Measurements from ENCODE around the gene WNK2.

The WNK2 gene

DNA sequence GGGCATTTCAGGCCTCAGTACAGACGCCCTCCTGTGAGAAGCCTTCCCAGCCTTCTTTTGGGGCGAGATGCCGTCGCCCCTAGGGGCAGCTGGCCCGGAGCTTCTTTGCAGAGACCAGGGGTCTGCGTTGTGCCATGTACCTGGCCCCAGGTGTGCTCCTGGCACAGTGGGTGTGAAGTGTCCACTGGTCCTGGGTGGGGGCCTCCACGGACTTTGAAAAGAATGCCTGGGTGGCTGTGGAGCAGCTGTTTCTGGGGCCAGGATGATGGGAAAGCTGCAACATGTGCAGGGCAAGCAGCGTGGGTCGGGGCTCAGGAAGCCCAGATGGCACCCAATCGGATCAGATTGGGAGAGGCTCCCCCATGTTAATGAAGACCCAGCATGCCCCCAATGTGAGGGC is 47.8 kb downstream of the WNK2 start:
- H3K27ac Mint-ChIP-seq: no peak overlapping the region
- peaks cover 3% of the 10 kb centered on the region for H3K4me1 Mint-ChIP-seq
- H3K27me3 Mint-ChIP-seq: peaks cover 9% of the 10 kb centered on the region
- ATAC-seq (ENCODE audit: low read depth) (no peak), DNase-seq (ENCODE audit: low spot score in 2 of 2) (no peak)
- H3K36me3 Mint-ChIP-seq: no peaks in the 10 kb centered on the region
- no peak overlapping the region for H3K4me3 Mint-ChIP-seq
- no peaks in the 10 kb centered on the region for H3K9me3 Mint-ChIP-seq

DNA sequence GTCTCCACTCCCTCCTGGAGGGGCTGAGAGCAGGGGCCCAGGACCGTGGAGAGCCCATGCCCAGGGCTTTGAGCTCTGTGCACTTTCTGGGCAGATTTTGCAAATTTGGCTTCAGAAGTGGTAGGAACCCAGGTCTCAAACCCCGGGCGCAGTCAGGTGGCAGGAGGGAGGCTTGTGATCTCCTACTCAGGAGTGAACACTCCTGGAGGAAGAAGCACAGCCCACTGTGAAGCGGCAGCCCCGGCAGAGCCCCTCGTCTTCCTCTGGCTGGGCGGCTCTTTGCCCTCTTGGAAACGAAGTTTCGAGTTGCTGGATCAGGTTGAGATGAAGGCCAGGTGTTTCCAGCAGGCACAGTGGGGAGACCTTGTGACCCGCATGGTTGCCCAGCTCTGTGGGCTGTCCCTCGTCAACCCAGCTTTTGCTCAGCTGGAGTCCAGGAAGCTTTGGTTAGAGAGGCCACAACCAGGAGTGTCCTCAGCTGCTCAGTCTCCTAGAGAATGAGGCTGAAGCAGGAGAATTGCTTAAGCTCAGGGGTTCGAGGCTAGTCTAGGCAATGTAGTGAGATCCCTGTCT is 48.5 kb downstream of the WNK2 start:
- Mint-ChIP-seq H3K27ac (no peak overlapping the region), H3K9me3 (no peaks in the 10 kb centered on the region), H3K36me3 (peaks cover 2% of the 10 kb centered on the region), H3K4me3 (no peak overlapping the region), H3K27me3 (peaks cover 9% of the 10 kb centered on the region), H3K4me1 (peaks cover 3% of the 10 kb centered on the region)
- ATAC-seq (ENCODE audit: low read depth): no peak
- no peak for DNase-seq (ENCODE audit: low spot score in 2 of 2)

DNA sequence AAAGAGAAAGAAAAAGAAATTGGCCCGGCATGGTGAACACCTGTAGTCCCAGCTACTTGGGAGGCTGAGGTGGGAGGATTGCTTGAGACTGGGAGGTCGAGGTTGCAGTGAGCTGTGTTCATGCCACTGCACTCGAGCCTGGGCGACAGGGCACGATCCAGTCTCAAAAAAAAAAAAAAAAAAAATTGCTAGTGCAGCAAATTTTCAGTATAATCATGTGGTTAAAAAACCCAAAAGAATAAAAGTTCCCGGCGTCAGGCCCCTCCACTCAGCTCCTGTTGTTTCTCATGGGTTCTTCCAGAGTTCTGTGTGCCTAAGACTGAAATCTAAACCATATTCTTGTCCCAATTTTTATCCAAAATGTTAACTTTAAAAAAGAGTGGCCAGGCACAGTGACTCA is 49.1 kb downstream of the WNK2 start:
- peaks cover 3% of the 10 kb centered on the region for H3K9me3 Mint-ChIP-seq
- no peak overlapping the region for H3K27ac Mint-ChIP-seq
- peaks cover 9% of the 10 kb centered on the region for H3K27me3 Mint-ChIP-seq
- peaks cover 2% of the 10 kb centered on the region for H3K36me3 Mint-ChIP-seq
- ATAC-seq (ENCODE audit: low read depth): no peak
- DNase-seq (ENCODE audit: low spot score in 2 of 2): no peak
- no peak overlapping the region for H3K4me3 Mint-ChIP-seq
- H3K4me1 Mint-ChIP-seq: peaks cover 3% of the 10 kb centered on the region

- H3K9me3 Mint-ChIP-seq: peaks cover 3% of the 10 kb centered on the region
- H3K27me3 Mint-ChIP-seq: peaks cover 3% of the 10 kb centered on the region
- DNase-seq (ENCODE audit: low spot score in 2 of 2) (no peak), ATAC-seq (ENCODE audit: low read depth) (no peak)
- H3K36me3 Mint-ChIP-seq: peaks cover 2% of the 10 kb centered on the region
- H3K4me3 Mint-ChIP-seq: no peak overlapping the region
- H3K27ac Mint-ChIP-seq: no peak overlapping the region
- H3K4me1 Mint-ChIP-seq: no peaks in the 10 kb centered on the region
These were observed 50.7 kb downstream of the WNK2 start for GRCh38 chr9:93234600-93234999.

DNA sequence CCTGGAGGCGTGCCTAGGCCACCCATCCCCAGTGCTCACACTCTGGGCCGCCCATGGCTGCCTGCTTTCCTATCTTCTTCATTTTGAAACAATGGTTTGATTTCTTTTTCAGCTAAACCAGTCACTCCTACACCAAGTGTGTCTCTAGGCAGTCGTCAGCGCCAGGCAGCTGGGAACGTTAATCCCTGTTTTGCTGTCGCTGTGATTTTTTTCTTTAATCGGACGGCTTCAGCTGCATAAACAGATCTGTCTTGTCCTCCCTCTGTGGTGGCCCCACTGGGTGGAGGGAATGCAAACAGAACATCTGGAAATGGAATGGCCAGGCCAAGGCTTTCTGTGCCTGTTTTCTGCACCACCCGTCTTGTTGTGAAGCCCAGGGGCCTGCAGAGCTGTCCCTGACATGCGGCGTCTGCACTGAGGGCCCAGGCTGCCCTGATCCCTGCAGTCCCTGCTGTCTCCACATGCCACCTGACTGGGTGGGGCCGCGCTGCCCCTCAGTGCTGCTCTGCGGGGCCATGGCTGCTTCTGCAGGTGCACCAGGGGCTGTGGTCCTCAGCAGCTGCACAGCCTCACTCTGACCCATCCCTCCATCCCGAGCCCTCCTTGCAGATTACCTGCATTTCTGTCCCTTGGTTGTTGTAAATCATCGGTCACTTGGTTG is 51.5 kb downstream of the WNK2 start:
- H3K27ac Mint-ChIP-seq: no peak overlapping the region
- H3K27me3 Mint-ChIP-seq: peaks cover 3% of the 10 kb centered on the region
- H3K9me3 Mint-ChIP-seq: peaks cover 3% of the 10 kb centered on the region
- DNase-seq (ENCODE audit: low spot score in 2 of 2): no peak
- no peaks in the 10 kb centered on the region for H3K4me1 Mint-ChIP-seq
- H3K4me3 Mint-ChIP-seq: no peak overlapping the region
- ATAC-seq (ENCODE audit: low read depth): no peak
- H3K36me3 Mint-ChIP-seq: peaks cover 2% of the 10 kb centered on the region

DNA sequence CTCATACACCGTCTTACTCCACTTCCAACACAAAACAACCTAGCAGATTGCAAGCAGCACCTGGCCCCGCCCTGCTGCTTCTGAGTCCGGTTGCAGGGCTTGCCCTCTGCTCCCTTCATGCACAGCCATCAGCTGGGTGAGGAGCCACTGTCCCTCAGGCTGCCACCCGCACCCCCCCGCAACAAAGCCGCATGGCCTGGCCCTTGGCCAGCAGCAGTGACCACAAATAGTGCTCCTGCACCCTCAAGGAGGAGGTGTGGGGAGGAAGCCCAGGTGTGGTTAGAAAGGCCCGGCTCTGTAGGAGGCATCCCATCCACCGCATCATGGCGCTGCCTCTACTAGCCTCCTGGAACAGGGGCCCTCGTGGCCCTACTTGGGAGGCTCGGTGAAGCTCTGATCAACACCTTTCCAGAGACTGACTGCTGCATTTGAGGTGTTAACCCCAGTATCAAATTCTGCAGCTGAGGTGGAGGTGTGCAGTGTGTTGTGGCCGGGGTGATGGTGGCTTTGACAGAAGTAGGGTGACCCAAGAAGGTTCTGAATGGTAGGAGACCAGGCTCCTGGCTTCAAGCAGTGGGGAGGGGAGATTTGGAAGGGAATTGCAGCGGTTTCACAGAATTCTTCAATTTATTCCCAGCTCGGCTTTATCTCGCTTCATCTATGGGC is 52.7 kb downstream of the WNK2 start:
- ATAC-seq (ENCODE audit: low read depth) (no peak), DNase-seq (ENCODE audit: low spot score in 2 of 2) (no peak)
- H3K27me3 Mint-ChIP-seq: no peaks in the 10 kb centered on the region
- H3K4me3 Mint-ChIP-seq: no peak overlapping the region
- peaks cover 2% of the 10 kb centered on the region for H3K36me3 Mint-ChIP-seq
- no peak overlapping the region for H3K27ac Mint-ChIP-seq
- no peaks in the 10 kb centered on the region for H3K4me1 Mint-ChIP-seq
- peaks cover 3% of the 10 kb centered on the region for H3K9me3 Mint-ChIP-seq

DNA sequence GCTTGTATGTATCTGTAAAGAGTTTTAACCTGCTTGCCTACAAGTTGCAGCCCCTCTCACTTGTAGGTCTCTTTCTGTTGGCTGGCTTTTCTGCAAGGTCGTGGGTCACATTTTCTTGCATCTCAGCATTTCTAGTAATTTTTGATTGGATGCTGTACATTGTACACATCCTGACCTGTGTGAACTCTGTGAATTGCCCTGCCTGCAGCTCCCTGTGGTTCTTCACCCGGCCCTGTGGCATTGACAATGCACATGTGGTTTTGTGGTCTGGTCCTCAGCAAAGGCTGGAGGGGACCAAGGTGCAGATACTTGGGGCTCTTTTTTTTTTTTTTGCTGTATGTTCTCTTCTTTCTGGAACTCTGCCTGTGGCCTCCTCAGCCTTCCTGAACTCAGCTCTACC is 53.6 kb downstream of the WNK2 start:
- Mint-ChIP-seq H3K27me3 (peaks cover 1% of the 10 kb centered on the region), H3K36me3 (peaks cover 2% of the 10 kb centered on the region), H3K9me3 (peaks cover 3% of the 10 kb centered on the region), H3K4me1 (no peaks in the 10 kb centered on the region), H3K4me3 (no peak overlapping the region), H3K27ac (no peak overlapping the region)
- DNase-seq (ENCODE audit: low spot score in 2 of 2) (no peak), ATAC-seq (ENCODE audit: low read depth) (no peak)

DNA sequence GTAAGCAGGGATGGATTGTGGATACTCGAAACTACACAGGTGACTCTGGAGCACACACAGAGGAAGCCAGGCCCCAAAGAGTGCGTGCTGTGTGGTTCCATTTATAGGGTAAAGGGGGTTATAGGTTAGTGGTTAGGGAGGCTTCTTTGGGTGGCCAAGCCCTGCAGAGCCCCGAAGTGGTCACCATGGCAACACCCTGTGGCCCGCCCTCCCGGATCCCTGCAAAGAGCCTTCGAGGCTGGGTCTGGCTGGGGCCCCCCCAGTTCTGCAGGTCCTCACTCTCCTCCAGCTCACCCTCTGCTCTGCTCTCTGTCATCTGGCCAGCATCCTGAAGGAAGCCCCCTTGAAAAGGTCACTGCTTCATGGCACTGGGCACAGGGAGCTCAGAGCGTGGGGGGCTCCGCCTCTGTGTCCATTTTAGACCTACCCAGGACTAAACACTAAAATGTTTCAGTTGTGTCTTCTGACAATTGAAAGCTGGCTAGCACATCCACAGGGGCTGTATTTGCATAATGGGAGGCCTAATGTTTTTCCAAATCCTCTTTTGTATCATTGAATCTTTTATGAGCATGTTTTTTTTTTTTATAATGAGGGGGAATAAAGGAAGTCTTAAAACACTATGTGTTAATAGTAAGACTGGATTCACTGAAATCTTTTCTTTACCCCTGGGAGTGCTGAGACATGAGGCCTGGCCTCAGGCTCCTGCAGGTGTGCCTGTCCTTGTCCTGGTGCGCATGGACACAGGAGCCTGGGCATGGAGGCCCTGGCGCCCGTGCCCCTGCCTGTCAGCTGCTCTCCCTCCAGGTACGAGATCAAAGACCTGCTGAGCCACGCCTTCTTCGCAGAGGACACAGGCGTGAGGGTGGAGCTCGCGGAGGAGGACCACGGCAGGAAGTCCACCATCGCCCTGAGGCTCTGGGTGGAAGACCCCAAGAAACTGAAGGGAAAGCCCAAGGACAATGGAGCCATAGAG is 55.3 kb downstream of the WNK2 start:
- peaks cover 1% of the 10 kb centered on the region for H3K27me3 Mint-ChIP-seq
- H3K36me3 Mint-ChIP-seq: peaks cover 2% of the 10 kb centered on the region
- no peaks in the 10 kb centered on the region for H3K4me1 Mint-ChIP-seq
- DNase-seq (ENCODE audit: low spot score in 2 of 2) (no peak), ATAC-seq (ENCODE audit: low read depth) (no peak)
- H3K9me3 Mint-ChIP-seq: peaks cover 3% of the 10 kb centered on the region
- H3K4me3 Mint-ChIP-seq: no peak overlapping the region
- H3K27ac Mint-ChIP-seq: no peak overlapping the region

DNA sequence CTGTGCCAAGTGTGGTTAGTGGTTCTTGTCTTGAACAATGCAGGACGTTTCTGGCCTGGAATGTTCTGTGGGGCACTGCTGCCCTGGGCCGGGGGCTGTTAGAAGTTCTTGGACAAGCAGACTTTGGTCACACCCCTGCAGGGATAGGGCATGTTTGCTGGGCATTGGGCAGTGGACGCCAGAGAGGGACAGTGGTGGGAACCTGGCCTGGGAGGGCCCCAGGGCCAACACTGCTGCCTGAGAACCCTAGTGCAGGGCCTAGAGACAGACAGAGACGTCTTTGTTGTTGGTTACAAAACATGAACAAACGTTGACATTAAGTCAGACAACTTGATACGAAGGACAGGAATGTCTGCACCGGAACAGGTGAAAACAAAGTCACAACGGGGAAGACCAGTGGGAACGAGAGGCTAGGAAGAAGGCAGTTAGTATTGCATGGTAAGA is 57.0 kb downstream of the WNK2 start:
- ATAC-seq (ENCODE audit: low read depth): no peak
- no peak overlapping the region for H3K27ac Mint-ChIP-seq
- peaks cover 1% of the 10 kb centered on the region for H3K27me3 Mint-ChIP-seq
- DNase-seq (ENCODE audit: low spot score in 2 of 2): no peak
- peaks cover 2% of the 10 kb centered on the region for H3K36me3 Mint-ChIP-seq
- no peak overlapping the region for H3K4me3 Mint-ChIP-seq
- H3K9me3 Mint-ChIP-seq: peaks cover 3% of the 10 kb centered on the region
- no peaks in the 10 kb centered on the region for H3K4me1 Mint-ChIP-seq

- H3K27ac Mint-ChIP-seq: no peak overlapping the region
- H3K9me3 Mint-ChIP-seq: no peaks in the 10 kb centered on the region
- no peak overlapping the region for H3K4me3 Mint-ChIP-seq
- H3K36me3 Mint-ChIP-seq: no peaks in the 10 kb centered on the region
- ATAC-seq (ENCODE audit: low read depth) (no peak), DNase-seq (ENCODE audit: low spot score in 2 of 2) (no peak)
- no peaks in the 10 kb centered on the region for H3K4me1 Mint-ChIP-seq
- H3K27me3 Mint-ChIP-seq: peaks cover 1% of the 10 kb centered on the region
These were observed 59.2 kb downstream of the WNK2 start for GRCh38 chr9:93243112-93243511.

DNA sequence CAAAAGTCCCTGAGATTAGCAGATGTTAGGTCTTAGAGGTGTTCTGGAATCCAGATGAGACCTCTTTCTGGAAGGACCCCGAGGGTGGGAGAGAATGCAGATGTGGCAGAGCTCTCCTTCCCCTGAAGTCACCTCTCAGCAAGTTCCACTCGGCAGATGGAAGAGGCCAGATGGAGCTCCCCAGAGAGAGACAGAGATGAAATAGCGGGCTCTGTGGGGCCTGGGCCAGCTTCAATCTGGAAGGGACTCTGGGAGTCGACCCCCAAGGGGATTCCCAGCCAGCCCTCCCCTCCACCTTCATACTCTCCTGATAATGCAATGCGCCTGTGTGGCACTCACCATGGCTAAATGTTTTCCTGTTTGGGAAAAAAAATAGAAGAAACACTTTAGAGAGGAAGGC is 60.2 kb downstream of the WNK2 start:
- Mint-ChIP-seq H3K27me3 (peaks cover 1% of the 10 kb centered on the region), H3K4me1 (no peaks in the 10 kb centered on the region), H3K9me3 (no peaks in the 10 kb centered on the region), H3K27ac (no peak overlapping the region), H3K36me3 (no peaks in the 10 kb centered on the region), H3K4me3 (no peak overlapping the region)
- DNase-seq (ENCODE audit: low spot score in 2 of 2) (no peak), ATAC-seq (ENCODE audit: low read depth) (no peak)

- DNase-seq (ENCODE audit: low spot score in 2 of 2) (no peak), ATAC-seq (ENCODE audit: low read depth) (no peak)
- H3K27ac Mint-ChIP-seq: no peak overlapping the region
- no peaks in the 10 kb centered on the region for H3K9me3 Mint-ChIP-seq
- H3K4me3 Mint-ChIP-seq: no peak overlapping the region
- H3K36me3 Mint-ChIP-seq: no peaks in the 10 kb centered on the region
- H3K4me1 Mint-ChIP-seq: no peaks in the 10 kb centered on the region
- peaks cover 1% of the 10 kb centered on the region for H3K27me3 Mint-ChIP-seq
These were observed 60.8 kb downstream of the WNK2 start for GRCh38 chr9:93244510-93245436.

DNA sequence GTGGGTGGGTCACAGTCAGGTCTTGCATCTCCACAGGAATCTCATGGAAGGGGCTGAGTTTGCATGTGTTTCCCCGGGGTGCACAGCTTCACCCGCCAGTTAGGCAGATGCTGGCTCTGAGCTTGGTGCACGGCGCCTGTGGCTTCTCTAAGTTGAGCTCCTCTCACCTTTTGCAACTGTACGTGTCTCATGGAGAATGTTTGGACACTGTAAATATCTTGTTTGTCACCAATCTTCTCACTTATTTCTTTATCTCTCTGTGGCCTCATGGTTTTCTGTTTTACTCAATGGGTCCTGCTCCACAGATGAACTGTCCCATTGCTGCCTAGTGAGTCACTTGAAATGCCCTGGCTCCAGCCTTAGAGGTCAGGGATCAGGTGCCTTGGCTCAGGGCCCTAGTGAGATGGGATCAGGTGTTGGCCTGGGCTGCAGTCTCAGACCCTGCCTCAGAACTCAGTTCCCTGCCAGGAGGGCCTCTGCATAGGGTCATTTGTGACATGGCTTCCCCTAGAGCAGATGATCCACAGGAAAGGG is 61.6 kb downstream of the WNK2 start:
- Mint-ChIP-seq H3K27ac (no peak overlapping the region), H3K36me3 (no peaks in the 10 kb centered on the region), H3K4me3 (no peak overlapping the region), H3K9me3 (no peaks in the 10 kb centered on the region), H3K4me1 (no peaks in the 10 kb centered on the region), H3K27me3 (peaks cover 1% of the 10 kb centered on the region)
- no peak for DNase-seq (ENCODE audit: low spot score in 2 of 2)
- ATAC-seq (ENCODE audit: low read depth): no peak
